ENCODE measurements around the gene TSPAN5. TPM values are rescaled to one million over a fixed set of nuclear protein-coding genes. Genes with fewer than 3 reads are reported as not detected.
A peak's percentile ranks its signal among the peaks of the same experiment; 100 is the strongest.

TSPAN5 gene
- total and polyA plus RNA-seq, 2 of the 4 experiments (the other 2 are of a cell fraction) = 64.8 to 79.6 TPM

DNA sequence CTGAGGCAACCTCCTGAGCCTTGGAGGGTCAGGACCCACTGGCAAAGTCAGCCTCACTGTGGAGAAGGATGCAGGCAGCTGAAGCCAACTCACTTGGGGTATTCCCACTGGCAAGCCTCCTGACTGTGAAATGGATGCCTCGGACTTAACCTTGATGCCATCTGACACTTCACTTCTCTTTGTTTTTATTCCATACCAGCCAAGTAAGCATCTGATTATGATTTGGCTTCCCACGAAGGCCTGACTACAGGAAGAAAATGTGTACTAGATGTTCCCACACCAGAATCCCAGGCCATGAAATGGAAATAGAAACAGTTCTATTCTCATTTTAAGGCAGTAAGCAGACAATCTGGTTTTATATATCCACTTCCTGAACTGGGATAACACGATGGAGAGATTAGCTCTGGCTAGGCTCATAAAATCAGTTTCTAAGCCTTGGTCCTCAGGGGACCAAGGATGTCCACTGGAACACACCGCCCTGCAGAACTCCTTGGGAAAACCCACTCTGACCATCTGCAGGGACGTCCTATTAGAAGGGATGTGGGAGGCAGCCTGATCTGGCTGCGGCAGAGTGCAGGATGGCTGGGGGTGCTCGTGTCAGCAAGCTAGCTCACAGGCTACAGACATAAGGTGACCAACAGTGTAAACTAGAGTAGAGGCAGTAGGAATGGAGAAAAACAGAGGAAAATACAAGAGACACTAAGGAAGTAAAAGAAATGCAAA is 89.3 kb downstream of the TSPAN5 start:
- Histone ChIP-seq H3K36me3 (ENCODE audit: control insufficient read depth, insufficient read depth, low read length) (no peaks in the 10 kb centered on the region; the same call in 1 of the 2 replicates), H3K4me2 (ENCODE audit: low read depth, low read length) (no peak overlapping the region), H3K9ac (ENCODE audit: low read depth, low read length) (no peak overlapping the region), H3K4me1 (ENCODE audit: control insufficient read depth, insufficient read depth, low read length) (peaks cover 11% of the 10 kb centered on the region), H2BK5ac (ENCODE audit: low read depth, low read length, poor library complexity, severe bottlenecking) (no peak overlapping the region), H3K27ac (ENCODE audit: insufficient read depth, low read length) (no peak overlapping the region), H3K9me1 (ENCODE audit: insufficient read depth, low read length) (peaks cover 5% of the 10 kb centered on the region), H3K18ac (ENCODE audit: low read depth, low read length) (no peak overlapping the region), H3K56ac (ENCODE audit: extremely low read depth, insufficient read depth, low read length) (no peak overlapping the region), H3K27me3 (ENCODE audit: control insufficient read depth, insufficient read depth, low read length) (no peaks in the 10 kb centered on the region), H3K9me3 (ENCODE audit: control insufficient read depth, insufficient read depth, low read length) (no peaks in the 10 kb centered on the region), H2BK15ac (ENCODE audit: low read depth, low read length) (no peak overlapping the region), H2AK9ac (replicated peaks; ENCODE audit: low read depth, low read length, poor library complexity) (no peak overlapping the region), H3K4ac (ENCODE audit: low read depth, low read length) (no peak overlapping the region), H4K5ac (ENCODE audit: low read depth, low read length) (no peak overlapping the region), H3K23ac (ENCODE audit: low read depth, low read length) (no peak overlapping the region), H4K8ac (ENCODE audit: low read depth in 2 of 2, low read length in 2 of 2) (no peak overlapping the region; a peak in 1 of 4 replicates), H2BK20ac (ENCODE audit: low read depth, low read length) (no peak overlapping the region), H3K14ac (replicated peaks; ENCODE audit: low read depth, low read length) (no peak overlapping the region), H3K79me1 (ENCODE audit: low read depth in 1 of 2, low read length in 2 of 2) (peaks cover 41 to 60% of the 10 kb centered on the region in 2 experiments), H2BK120ac (ENCODE audit: low read depth, low read length) (no peak overlapping the region), H4K20me1 (ENCODE audit: insufficient read depth, low read length) (peaks cover 10% of the 10 kb centered on the region), H2AK5ac (ENCODE audit: low read depth, low read length) (no peak overlapping the region), H3K4me3 (ENCODE audit: insufficient read depth, low read depth, low read length) (no peak overlapping the region), H4K91ac (ENCODE audit: insufficient read depth, low read depth, low read length) (no peak overlapping the region), H2AFZ (replicated peaks; ENCODE audit: low read length, poor library complexity) (no peak overlapping the region)
- ChIA-PET POLR2A (ENCODE audit: unreplicated experiment) (no interaction called here), CTCF (no interaction called here)
- peak; percentile 30; the same call in 1 of the 2 replicates for ATAC-seq (ENCODE audit: low read depth)
- BruUV-seq (replicated peaks) = no TSS peak
- dilution Hi-C loops (cut with HindIII; ENCODE audit: low sequenced_read_pairs, unreplicated experiment) (no loop called here), in situ Hi-C loops (cut with MboI; ENCODE audit: low sequenced_read_pairs) (no loop called here), intact Hi-C loops (cut with micrococcal nuclease) (loop anchor here (5.0 kb wide), 1 partner anchor 43 kb away; no protein-coding TSS in a partner anchor)
- WGBS, 2 experiments (ENCODE audit: extremely low coverage in 2 of 2, insufficient read length in 1 of 2) = 85% methylated on average over 2 of the region's 7 CpGs; no CpG with 5 or more reads in 1 of the 2 experiments
- TF ChIP-seq, protein P1, sequence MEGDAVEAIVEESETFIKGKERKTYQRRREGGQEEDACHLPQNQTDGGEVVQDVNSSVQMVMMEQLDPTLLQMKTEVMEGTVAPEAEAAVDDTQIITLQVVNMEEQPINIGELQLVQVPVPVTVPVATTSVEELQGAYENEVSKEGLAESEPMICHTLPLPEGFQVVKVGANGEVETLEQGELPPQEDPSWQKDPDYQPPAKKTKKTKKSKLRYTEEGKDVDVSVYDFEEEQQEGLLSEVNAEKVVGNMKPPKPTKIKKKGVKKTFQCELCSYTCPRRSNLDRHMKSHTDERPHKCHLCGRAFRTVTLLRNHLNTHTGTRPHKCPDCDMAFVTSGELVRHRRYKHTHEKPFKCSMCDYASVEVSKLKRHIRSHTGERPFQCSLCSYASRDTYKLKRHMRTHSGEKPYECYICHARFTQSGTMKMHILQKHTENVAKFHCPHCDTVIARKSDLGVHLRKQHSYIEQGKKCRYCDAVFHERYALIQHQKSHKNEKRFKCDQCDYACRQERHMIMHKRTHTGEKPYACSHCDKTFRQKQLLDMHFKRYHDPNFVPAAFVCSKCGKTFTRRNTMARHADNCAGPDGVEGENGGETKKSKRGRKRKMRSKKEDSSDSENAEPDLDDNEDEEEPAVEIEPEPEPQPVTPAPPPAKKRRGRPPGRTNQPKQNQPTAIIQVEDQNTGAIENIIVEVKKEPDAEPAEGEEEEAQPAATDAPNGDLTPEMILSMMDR (conservative IDR thresholded peaks at IDR 0.05; ENCODE audit: low read depth, low read length) = no peak
- TF ChIP-seq CEBPB (IDR thresholded peaks at IDR 0.05; ENCODE audit: low read depth, low read length) (no peak), FOS (IDR thresholded peaks at IDR 0.05; ENCODE audit: low read depth, low read length) (no peak), RCOR1 (IDR thresholded peaks at IDR 0.05; ENCODE audit: insufficient replicate concordance, low read length) (no peak), MAZ (IDR thresholded peaks at IDR 0.05; ENCODE audit: borderline replicate concordance, low read depth, low read length) (no peak), SMC3 (IDR thresholded peaks at IDR 0.05; ENCODE audit: low read depth, low read length) (no peak), RAD21 (IDR thresholded peaks at IDR 0.05; ENCODE audit: low read length) (no peak), BHLHE40 (IDR thresholded peaks at IDR 0.05; ENCODE audit: low read depth, low read length) (no peak), RFX5 (IDR thresholded peaks at IDR 0.05; ENCODE audit: low read depth, low read length) (no peak), MAFK (IDR thresholded peaks at IDR 0.05; ENCODE audit: low read depth, low read length) (no peak), NFE2L2 (IDR thresholded peaks at IDR 0.05; ENCODE audit: low read depth, low read length) (no peak), CHD1 (IDR thresholded peaks at IDR 0.05; ENCODE audit: low read depth, low read length) (no peak), MXI1 (IDR thresholded peaks at IDR 0.05; ENCODE audit: borderline replicate concordance, low read depth, low read length) (no peak), POLR2A (IDR thresholded peaks at IDR 0.05; ENCODE audit: low read depth, low read length) (no peak)
- TF ChIP-seq, protein P2, sequence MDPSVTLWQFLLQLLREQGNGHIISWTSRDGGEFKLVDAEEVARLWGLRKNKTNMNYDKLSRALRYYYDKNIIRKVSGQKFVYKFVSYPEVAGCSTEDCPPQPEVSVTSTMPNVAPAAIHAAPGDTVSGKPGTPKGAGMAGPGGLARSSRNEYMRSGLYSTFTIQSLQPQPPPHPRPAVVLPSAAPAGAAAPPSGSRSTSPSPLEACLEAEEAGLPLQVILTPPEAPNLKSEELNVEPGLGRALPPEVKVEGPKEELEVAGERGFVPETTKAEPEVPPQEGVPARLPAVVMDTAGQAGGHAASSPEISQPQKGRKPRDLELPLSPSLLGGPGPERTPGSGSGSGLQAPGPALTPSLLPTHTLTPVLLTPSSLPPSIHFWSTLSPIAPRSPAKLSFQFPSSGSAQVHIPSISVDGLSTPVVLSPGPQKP (IDR thresholded peaks at IDR 0.05; ENCODE audit: borderline replicate concordance, low read depth, low read length) = no peak
- TF ChIP-seq, protein P3, sequence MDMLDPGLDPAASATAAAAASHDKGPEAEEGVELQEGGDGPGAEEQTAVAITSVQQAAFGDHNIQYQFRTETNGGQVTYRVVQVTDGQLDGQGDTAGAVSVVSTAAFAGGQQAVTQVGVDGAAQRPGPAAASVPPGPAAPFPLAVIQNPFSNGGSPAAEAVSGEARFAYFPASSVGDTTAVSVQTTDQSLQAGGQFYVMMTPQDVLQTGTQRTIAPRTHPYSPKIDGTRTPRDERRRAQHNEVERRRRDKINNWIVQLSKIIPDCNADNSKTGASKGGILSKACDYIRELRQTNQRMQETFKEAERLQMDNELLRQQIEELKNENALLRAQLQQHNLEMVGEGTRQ (IDR thresholded peaks at IDR 0.05; ENCODE audit: low read depth, low read length) = no peak
- no peak for DNase-seq

All from IMR-90 (cell line).